Left kidney (tissue), 2 donors: ENCODE measurements around the gene SASH3. TPM values are rescaled to one million over a fixed set of nuclear protein-coding genes. Genes with fewer than 3 reads are reported as not detected.

Experiments used
- DNase-seq: peaks from one replicate; pipeline ENCODE4 v3.0.0-alpha.2; 2013
- polyA plus RNA-seq: library from polyadenylated mRNA; unstranded; fragments of 120-200 nt; gene quantifications from one replicate; pipeline ENCODE4 v1.2.1, GENCODE V29; 2013; ENCODE audit not compliant: insufficient read length

SASH3 gene
- polyA plus RNA-seq, 1 donor = 1.3 TPM

- no peak for DNase-seq
Observed at GRCh38 chrX:129808829-129809796, 29.4 kb downstream of the SASH3 start.

GRCh38 chrX:129813662-129814368, 34.1 kb downstream of the SASH3 start:
- no peak for DNase-seq

GRCh38 chrX:129818123-129818522, 38.4 kb downstream of the SASH3 start:
- no peak for DNase-seq

- DNase-seq = peak; percentile 28
Observed at GRCh38 chrX:129823115-129823514, 43.4 kb downstream of the SASH3 start.

GRCh38 chrX:129823522-129823921, 43.8 kb downstream of the SASH3 start:
- no peak for DNase-seq

- DNase-seq = no peak
Observed at GRCh38 chrX:129824620-129825019, 44.9 kb downstream of the SASH3 start.

GRCh38 chrX:129825746-129826505, 46.2 kb downstream of the SASH3 start:
- no peak for DNase-seq

- DNase-seq = no peak
Observed at GRCh38 chrX:129830494-129830893, 50.7 kb downstream of the SASH3 start.

GRCh38 chrX:129831091-129831885, 51.5 kb downstream of the SASH3 start:
- no peak for DNase-seq

- no peak for DNase-seq
Observed at GRCh38 chrX:129833153-129833990, 53.6 kb downstream of the SASH3 start.

- DNase-seq = no peak
Observed at GRCh38 chrX:129836827-129837226, 57.1 kb downstream of the SASH3 start.

GRCh38 chrX:129840344-129840743, 60.6 kb downstream of the SASH3 start:
- no peak for DNase-seq

- DNase-seq = peak; percentile 11
Observed at GRCh38 chrX:129842510-129843208, 62.9 kb downstream of the SASH3 start.

- no peak for DNase-seq
Observed at GRCh38 chrX:129843209-129843458, 63.4 kb downstream of the SASH3 start.

- peak; percentile 84 for DNase-seq
Observed at GRCh38 chrX:129843459-129844306, 63.9 kb downstream of the SASH3 start, which contains the start of gene ZDHHC9. Gene ZDHHC9 (minus strand): TSS chrX:129843886. CDS start chrX:129841945, 1,941 bp downstream.
